ENCODE results near the gene SEC16B.

The SEC16B gene

DNA sequence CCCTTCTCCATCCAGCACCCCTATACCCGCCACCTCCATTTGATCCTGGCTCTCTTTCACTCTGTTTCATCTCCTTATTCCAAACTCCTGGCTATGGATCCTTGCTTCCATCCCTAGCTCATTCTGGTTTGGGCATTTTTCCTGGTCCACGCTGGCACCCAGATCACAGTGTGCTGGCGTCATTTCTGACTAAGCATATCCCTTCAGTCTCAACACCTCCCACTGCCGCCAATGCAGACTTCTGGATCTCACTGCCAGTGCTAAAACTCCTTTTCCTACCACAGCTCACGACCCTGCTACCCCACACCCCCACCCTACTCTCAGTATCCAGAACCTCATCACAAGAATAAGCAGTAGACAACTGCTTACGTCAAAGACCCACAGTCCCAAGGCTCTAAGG is 16.3 kb downstream of the SEC16B start:
- TF ChIP-seq, protein P1, sequence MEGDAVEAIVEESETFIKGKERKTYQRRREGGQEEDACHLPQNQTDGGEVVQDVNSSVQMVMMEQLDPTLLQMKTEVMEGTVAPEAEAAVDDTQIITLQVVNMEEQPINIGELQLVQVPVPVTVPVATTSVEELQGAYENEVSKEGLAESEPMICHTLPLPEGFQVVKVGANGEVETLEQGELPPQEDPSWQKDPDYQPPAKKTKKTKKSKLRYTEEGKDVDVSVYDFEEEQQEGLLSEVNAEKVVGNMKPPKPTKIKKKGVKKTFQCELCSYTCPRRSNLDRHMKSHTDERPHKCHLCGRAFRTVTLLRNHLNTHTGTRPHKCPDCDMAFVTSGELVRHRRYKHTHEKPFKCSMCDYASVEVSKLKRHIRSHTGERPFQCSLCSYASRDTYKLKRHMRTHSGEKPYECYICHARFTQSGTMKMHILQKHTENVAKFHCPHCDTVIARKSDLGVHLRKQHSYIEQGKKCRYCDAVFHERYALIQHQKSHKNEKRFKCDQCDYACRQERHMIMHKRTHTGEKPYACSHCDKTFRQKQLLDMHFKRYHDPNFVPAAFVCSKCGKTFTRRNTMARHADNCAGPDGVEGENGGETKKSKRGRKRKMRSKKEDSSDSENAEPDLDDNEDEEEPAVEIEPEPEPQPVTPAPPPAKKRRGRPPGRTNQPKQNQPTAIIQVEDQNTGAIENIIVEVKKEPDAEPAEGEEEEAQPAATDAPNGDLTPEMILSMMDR (conservative IDR thresholded peaks at IDR 0.05; ENCODE audit: low read depth, low read length): no peak
- no peak overlapping the region for H3K4me3 ChIP-seq (ENCODE audit: low read length)

DNA sequence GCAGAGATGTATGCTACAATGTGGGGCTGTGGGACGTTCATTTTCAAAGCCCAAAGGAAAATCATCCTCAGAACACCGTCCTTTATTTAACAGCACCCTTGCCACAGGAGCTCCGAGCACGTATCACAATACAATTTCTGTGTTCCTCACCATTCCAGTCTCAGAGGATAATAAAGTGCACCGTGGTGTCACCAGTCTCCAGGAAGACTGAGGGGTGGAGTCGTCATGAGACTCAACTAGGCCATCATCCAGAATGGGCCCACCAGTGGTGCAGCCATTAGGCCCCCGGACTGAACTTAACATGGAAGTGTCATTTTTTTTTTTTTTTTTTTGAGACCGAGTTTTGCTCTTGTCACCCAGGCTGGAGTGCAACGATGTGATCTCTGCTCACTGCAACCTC is 17.2 kb downstream of the SEC16B start:
- DNase-seq (ENCODE audit: low read depth): no peak
- no peak overlapping the region for H3K4me3 ChIP-seq (ENCODE audit: low read length)
- TF ChIP-seq, protein P1 (conservative IDR thresholded peaks at IDR 0.05; ENCODE audit: low read depth, low read length): no peak

More for the DNA sequence above, 16.3 kb downstream of the SEC16B start:
- DNase-seq (ENCODE audit: low read depth): no peak

DNA sequence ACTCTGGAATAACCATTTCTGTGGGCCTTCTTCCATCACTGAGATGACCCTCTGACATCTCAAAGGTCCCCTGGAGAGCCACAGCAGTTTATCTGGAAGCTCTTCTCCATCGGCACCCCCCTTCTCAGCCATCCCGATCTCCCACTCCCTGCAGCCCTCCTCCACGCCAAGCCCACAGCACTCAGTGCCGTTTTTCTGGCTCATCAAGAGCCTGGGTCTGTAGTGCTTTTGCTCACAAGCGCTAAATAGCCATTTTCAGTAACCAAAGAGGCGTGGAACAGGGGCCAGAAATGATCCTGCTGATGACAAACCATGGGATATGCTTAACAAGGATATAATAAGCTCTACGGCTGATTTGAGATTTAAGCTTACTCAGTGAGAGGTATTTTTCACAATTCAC is 17.6 kb downstream of the SEC16B start:
- no peak overlapping the region for H3K4me3 ChIP-seq (ENCODE audit: low read length)
- TF ChIP-seq, protein P1 (conservative IDR thresholded peaks at IDR 0.05; ENCODE audit: low read depth, low read length): no peak
- DNase-seq (ENCODE audit: low read depth): no peak

DNA sequence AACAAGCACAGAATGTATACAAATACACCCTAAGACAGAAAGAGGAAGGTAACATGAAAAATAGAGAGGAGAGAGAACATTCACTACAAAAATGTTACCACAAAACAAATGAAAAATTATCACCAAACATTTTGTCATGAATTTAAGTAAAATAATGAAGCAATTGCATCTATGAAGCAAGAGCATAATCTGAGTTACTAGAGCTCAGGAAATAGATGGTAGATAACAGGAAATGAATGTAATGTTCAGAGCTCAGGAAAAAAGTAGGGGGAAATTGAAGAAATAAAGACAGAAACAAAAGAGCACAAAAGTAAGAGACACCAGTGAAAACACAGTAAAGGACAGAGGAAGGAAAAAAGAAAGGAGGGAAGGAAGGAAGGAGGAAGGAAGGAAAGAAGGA is 19.4 kb downstream of the SEC16B start:
- no peak overlapping the region for H3K4me3 ChIP-seq (ENCODE audit: low read length)
- TF ChIP-seq, protein P1 (conservative IDR thresholded peaks at IDR 0.05; ENCODE audit: low read depth, low read length): no peak

DNA sequence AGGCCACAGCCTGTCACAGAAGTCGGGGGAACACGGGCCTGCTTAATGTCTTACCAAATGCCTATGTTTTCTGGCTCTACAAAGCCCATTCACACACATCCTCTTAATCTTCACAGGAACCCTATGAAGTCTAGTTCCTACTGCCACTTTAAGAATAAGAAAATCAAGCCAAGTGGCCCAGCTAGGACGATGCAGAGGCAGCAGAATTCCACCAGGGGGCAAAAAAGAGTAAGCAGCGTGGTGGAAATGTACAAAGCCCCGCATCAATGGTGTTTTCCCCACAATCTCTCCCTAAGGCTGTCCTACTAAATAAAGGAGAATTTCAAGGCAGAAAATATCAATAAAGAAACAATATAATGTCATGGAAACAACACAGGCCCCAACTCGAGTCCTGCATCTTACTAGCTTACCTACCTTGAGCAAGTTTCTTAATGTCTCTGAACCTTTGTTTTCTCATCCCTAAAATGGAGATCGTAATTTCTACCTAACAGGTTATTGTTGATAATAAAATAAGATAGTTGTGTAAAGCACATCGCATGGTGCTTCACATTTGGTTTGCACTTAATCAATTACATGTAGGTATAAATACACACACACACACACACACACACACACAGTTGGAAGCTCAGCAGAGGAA is 21.4 kb downstream of the SEC16B start:
- DNase-seq (ENCODE audit: low read depth): no peak
- H3K4me3 ChIP-seq (ENCODE audit: low read length): no peak overlapping the region
- TF ChIP-seq, protein P1 (conservative IDR thresholded peaks at IDR 0.05; ENCODE audit: low read depth, low read length): peak; percentile 97

More for the DNA sequence above, 19.4 kb downstream of the SEC16B start:
- no peak for DNase-seq (ENCODE audit: low read depth)

DNA sequence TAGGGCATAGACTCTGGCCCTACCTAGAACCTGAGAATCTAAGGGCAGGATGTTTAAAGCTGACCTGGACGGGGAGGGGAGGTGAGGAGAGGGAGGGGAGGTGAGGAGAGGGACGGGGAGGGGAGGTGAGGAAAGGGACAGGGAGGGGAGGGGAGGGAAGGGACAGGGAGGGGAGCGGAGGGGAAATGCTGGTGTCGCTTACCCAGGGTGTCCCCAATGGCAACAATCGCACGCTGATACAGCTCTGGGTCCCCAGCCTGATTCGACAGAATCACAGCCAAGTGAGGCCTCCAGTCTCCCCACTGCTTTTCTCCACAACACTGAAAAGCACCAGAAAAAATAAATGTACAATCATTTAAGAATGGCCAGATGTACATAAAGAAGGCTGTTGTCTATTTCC is 22.2 kb downstream of the SEC16B start:
- TF ChIP-seq, protein P1 (conservative IDR thresholded peaks at IDR 0.05; ENCODE audit: low read depth, low read length): no peak
- DNase-seq (ENCODE audit: low read depth): no peak
- no peak overlapping the region for H3K4me3 ChIP-seq (ENCODE audit: low read length)

DNA sequence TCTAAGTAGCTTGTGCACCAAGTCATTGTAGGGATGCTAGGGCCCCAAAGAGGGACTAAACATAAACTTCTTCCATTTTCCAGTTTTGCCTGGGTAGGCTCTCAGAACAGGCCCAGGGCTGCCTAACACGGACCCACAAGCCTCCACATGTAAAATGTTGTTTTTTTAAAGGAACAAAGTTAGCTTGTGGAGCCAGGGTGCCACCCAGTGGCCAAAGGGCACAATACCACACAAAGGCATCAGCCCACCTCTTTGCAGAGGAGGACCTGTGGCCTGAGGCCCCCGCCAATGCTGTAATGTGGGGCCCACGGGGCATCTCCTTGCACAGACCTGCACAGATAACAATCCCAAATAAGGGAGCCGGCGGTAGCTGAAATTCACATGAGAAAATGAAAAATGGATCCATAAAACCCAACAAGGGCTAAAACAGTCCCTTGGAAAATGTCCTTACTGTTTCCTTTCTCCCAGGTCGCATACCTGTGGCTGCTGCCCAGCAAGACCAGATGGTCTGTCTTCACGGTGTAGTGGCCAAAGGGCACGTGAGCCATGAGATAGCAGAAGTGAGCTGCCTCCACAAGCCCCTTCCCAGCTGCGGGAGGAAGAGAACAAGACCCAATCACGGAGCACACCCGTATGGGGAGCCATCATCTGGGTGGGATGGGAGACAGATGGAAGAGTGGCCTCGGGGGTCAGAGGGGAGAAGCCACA is 23.8 kb downstream of the SEC16B start:
- H3K4me3 ChIP-seq (ENCODE audit: low read length): no peak overlapping the region
- no peak for DNase-seq (ENCODE audit: low read depth)
- TF ChIP-seq, protein P1 (conservative IDR thresholded peaks at IDR 0.05; ENCODE audit: low read depth, low read length): peak; percentile 86
